CD4-positive, alpha-beta T cell treated with Interleukin-15 for 1 hour (primary cell): ENCODE measurements around the gene MTHFS.

Source experiments
- DNase-seq: peaks from one replicate; pipeline ENCODE4 v3.0.0-alpha.2; 2020

MTHFS gene

GRCh38 chr15:79811406-79812405 lies 85.1 kb downstream of the MTHFS start:
- no peak for DNase-seq

- no peak for DNase-seq
Measured at GRCh38 chr15:79804838-79805237, 92.0 kb downstream of the MTHFS start.

GRCh38 chr15:79798311-79798710 lies 98.5 kb downstream of the MTHFS start:
- no peak for DNase-seq
